Nephron (organoid): ENCODE results near the gene NABP2.

ENCODE experiments used
- H3K27ac Mint-ChIP-seq, 3 experiments: 2 replicates each; pipeline ENCODE4 v1.8.0; 2020; ENCODE audit warnings: mixed read lengths in 3 of 3, mild to moderate bottlenecking in 2 of 3, moderate library complexity in 1 of 3
- H3K27me3 Mint-ChIP-seq: 2 replicates; pipeline ENCODE4 v1.8.0; 2021; ENCODE audit warnings: low read depth, mild to moderate bottlenecking, moderate library complexity, mixed read lengths
- H3K36me3 Mint-ChIP-seq: 2 replicates; pipeline ENCODE4 v1.8.0; 2020; ENCODE audit warnings: low read depth, mixed read lengths
- H3K4me1 Mint-ChIP-seq: 2 replicates; pipeline ENCODE4 v1.8.0; 2020; ENCODE audit warnings: mixed read lengths
- H3K4me3 Mint-ChIP-seq, 3 experiments: 2 replicates each; pipeline ENCODE4 v1.8.0; 2020; ENCODE audit warnings: mild to moderate bottlenecking in 3 of 3, mixed read lengths in 3 of 3, moderate library complexity in 2 of 3
- H3K9me3 Mint-ChIP-seq: 2 replicates; pipeline ENCODE4 v1.8.0; 2020; ENCODE audit warnings: mixed read lengths
- TF ChIP-seq, protein P1 (sequence below), 3 experiments: fragments of 200-600 bp; sonication (generic); IDR thresholded peaks; one replicate each; pipeline ENCODE4 v1.5.0; 2021; ENCODE audit warnings: antibody characterized with exemption in 3 of 3; ENCODE audit not compliant: unreplicated experiment in 3 of 3

NABP2 gene

DNA sequence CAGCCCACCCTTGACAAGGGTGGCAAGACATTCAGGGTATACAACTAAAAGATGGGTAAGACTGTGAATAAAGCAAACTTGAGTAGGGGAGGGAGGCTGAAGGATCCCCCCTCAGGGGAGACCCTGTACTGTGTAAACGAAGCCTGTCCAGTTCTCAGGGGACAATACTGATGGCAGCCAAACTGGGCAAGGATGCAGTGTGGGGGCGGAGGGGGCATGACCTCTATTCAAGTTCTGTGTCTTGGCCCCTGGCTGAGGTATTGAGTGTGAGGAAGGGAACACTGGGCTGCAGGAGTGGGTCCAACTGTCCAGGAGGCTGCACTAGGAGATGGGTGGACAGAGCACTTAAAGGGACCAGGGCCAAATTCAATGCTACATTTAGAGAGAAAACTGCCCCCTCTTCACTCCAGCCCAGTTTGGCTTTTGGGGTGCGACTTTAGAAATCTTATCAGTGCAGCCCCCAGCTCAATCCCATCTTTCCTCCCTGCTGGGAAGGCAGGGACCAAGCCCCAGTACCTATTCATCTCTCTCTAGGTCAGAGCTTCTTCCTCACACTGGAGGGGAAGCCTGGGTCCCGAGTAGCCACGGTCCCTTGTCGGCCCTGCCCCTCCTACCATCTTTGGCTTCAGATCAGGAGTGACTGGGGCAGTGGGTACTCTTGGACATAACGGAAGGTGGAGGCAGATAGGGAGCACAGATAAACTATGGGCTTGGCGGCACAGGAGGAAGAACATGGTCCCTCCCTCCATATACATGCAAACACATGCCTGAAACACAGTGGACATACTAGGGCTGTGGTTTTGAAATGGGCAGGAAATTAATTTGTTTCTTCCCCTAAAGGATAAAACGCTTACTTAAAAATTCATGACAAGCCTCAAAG lies 17.5 kb downstream of the NABP2 start:
- Mint-ChIP-seq H3K36me3 (peaks cover 48% of the 10 kb centered on the region), H3K27me3 (no peaks in the 10 kb centered on the region), H3K4me1 (no peaks in the 10 kb centered on the region), H3K9me3 (no peaks in the 10 kb centered on the region), H3K27ac (no peak overlapping the region), H3K4me3 (no peak overlapping the region)
- TF ChIP-seq, protein P1, sequence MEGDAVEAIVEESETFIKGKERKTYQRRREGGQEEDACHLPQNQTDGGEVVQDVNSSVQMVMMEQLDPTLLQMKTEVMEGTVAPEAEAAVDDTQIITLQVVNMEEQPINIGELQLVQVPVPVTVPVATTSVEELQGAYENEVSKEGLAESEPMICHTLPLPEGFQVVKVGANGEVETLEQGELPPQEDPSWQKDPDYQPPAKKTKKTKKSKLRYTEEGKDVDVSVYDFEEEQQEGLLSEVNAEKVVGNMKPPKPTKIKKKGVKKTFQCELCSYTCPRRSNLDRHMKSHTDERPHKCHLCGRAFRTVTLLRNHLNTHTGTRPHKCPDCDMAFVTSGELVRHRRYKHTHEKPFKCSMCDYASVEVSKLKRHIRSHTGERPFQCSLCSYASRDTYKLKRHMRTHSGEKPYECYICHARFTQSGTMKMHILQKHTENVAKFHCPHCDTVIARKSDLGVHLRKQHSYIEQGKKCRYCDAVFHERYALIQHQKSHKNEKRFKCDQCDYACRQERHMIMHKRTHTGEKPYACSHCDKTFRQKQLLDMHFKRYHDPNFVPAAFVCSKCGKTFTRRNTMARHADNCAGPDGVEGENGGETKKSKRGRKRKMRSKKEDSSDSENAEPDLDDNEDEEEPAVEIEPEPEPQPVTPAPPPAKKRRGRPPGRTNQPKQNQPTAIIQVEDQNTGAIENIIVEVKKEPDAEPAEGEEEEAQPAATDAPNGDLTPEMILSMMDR (IDR thresholded peaks at IDR 0.05; ENCODE audit: unreplicated experiment in 3 of 3), result no peak

DNA sequence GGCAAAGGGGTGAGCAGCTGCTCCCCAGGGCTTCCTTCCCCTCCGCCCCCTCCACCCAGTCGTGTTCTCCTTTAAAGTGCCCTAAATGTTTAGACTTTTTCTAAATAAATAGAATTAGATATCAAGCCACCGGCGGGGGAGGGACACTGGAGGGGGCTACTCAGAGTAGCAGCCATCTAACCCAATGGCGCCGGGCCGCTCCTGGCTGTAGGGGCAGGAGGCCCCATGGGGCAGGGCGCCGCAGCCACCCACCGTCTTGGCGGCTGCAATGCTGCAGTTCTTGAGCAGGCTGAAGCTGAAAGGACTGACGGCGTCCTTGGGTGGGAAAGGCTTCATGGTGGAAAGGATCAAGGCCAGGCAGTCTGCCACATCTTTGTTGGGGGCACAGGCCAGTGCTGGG lies 18.8 kb downstream of the NABP2 start:
- Mint-ChIP-seq H3K4me3 (no peak overlapping the region), H3K4me1 (no peaks in the 10 kb centered on the region), H3K36me3 (peaks cover 55% of the 10 kb centered on the region), H3K9me3 (no peaks in the 10 kb centered on the region), H3K27ac (no peak overlapping the region), H3K27me3 (no peaks in the 10 kb centered on the region)
- TF ChIP-seq, protein P1 (IDR thresholded peaks at IDR 0.05; ENCODE audit: unreplicated experiment in 3 of 3), result no peak

DNA sequence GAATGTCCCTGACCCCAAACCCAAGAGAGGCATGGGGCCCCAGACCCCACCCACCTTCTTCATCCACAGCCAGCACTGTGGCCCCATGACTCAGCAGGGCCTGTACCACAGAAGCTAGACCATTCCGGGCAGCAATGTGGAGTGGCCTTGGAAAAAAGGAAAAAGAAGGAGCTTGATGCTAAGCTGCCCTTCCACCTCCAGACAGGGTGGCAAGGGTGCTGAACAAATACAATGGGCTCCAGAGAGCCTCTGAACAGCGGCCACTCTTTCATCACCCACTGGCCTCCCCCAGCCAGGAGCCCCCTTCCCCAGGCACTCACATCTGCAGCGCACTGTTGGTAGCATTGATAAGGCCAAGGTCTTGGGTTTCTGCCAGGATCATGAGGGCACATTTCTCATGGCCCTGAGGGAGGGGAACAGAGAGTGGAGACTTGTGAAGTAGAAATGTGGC lies 19.6 kb downstream of the NABP2 start:
- Mint-ChIP-seq H3K27ac (no peak overlapping the region), H3K4me3 (no peak overlapping the region), H3K36me3 (peaks cover 58% of the 10 kb centered on the region), H3K27me3 (no peaks in the 10 kb centered on the region), H3K4me1 (no peaks in the 10 kb centered on the region), H3K9me3 (no peaks in the 10 kb centered on the region)
- TF ChIP-seq, protein P1 (IDR thresholded peaks at IDR 0.05; ENCODE audit: unreplicated experiment in 3 of 3), result no peak

DNA sequence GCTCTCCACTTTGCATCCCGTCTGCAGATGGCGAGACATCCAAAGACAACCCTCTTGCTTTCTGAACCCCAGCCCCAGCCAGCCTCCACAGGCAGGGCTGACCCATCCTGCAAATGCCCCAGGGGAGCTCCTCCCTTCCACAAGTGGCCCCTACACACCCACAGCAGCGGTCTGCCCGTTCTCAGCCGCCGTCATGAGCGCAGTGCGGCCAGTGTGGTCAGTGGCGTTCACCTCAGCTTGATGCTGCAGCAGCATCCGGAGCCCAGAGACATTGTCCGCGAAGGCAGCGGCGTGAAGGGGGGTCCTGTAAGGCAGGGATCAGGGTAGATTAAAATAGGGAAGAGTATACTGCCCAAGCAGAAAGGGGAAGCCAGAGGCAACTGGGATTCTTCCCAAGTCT lies 20.4 kb downstream of the NABP2 start:
- no peaks in the 10 kb centered on the region for H3K9me3 Mint-ChIP-seq
- TF ChIP-seq, protein P1 (IDR thresholded peaks at IDR 0.05; ENCODE audit: unreplicated experiment in 3 of 3), result no peak
- H3K27ac Mint-ChIP-seq, result no peak overlapping the region
- H3K27me3 Mint-ChIP-seq, result no peaks in the 10 kb centered on the region
- H3K4me3 Mint-ChIP-seq, result no peak overlapping the region
- no peaks in the 10 kb centered on the region for H3K4me1 Mint-ChIP-seq
- peaks cover 63% of the 10 kb centered on the region for H3K36me3 Mint-ChIP-seq

DNA sequence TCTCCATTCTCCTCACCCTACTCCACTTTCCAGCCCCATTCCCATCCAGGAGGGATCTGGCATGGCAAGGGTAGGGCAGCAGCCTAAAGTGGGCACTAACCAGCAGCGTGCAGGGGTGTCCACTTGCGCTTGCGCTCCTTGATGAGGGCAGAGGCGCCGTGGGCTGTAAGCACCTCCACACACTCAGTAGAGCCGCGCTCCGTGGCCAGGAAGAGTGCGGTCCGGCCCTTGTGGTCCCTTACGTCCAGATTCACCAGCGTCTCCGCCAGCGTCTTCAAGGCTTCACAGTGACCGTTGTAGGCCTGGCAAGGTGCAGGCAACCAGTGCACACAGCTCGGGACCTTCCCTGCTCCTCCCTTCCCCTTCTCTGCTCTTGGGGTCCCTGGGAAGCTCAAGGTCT lies 23.8 kb downstream of the NABP2 start:
- TF ChIP-seq, protein P1 (IDR thresholded peaks at IDR 0.05; ENCODE audit: unreplicated experiment in 3 of 3), result no peak
- Mint-ChIP-seq H3K36me3 (peaks cover 57% of the 10 kb centered on the region), H3K27me3 (no peaks in the 10 kb centered on the region), H3K4me3 (no peak overlapping the region), H3K4me1 (no peaks in the 10 kb centered on the region), H3K9me3 (no peaks in the 10 kb centered on the region), H3K27ac (no peak overlapping the region)

DNA sequence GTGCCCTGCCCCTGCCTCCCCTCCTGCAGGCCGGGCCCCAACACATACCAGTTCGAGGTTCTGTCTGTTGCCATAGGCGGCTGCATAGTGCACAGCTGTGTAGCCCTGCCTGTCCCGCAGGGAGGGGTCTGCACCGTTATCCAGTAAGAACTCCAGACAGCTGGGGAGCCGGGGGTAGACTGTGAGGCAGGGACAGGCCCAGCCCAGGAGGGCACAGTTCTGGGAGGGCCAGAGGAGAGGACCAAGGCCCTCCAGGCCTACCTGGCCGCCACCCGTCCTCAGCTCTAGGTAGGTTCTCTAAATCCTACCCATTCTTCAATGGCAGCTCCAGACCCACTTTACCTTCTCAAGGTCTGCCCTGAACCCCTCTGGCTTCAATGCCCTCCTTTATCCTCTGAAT lies 24.6 kb downstream of the NABP2 start:
- no peaks in the 10 kb centered on the region for H3K4me1 Mint-ChIP-seq
- TF ChIP-seq, protein P1 (IDR thresholded peaks at IDR 0.05; ENCODE audit: unreplicated experiment in 3 of 3), result no peak
- H3K27ac Mint-ChIP-seq, result no peak overlapping the region
- no peak overlapping the region for H3K4me3 Mint-ChIP-seq
- H3K9me3 Mint-ChIP-seq, result no peaks in the 10 kb centered on the region
- peaks cover 61% of the 10 kb centered on the region for H3K36me3 Mint-ChIP-seq
- H3K27me3 Mint-ChIP-seq, result no peaks in the 10 kb centered on the region
